Measurements from ENCODE around the gene ABCF2.

Gene ABCF2

GRCh38 chr7:151186640-151187408, 40.2 kb downstream of the ABCF2 start, which contains the start of gene ASB10:
Gene ASB10 (minus strand): TSS chr7:151187250. CDS start chr7:151187130, 120 bp downstream.
- Histone ChIP-seq H3K27ac (ENCODE audit: low read depth, low read length) (no peak within 1 kb of the TSS), H3K36me3 (ENCODE audit: control insufficient read depth in 1 of 2, insufficient read depth in 2 of 2, low read length in 2 of 2) (no peaks in the 10 kb centered on the region), H3K9ac (ENCODE audit: low read depth in 1 of 2, low read length in 2 of 2) (no peak within 1 kb of the TSS), H3K9me3 (ENCODE audit: control insufficient read depth in 1 of 2, low read length in 2 of 2) (no peaks in the 10 kb centered on the region), H3K4me1 (ENCODE audit: control insufficient read depth in 1 of 2, insufficient read depth in 2 of 2, low read length in 2 of 2) (no peaks in the 10 kb centered on the region), H3K4me3 (ENCODE audit: low read depth in 1 of 2, low read length in 2 of 2) (no peak within 1 kb of the TSS), H3K27me3 (ENCODE audit: control insufficient read depth in 1 of 2, insufficient read depth in 2 of 2, low read length in 2 of 2) (no peaks in the 10 kb centered on the region)

GRCh38 chr7:151185762-151186639, 41.0 kb downstream of the ABCF2 start:
- Histone ChIP-seq H3K36me3 (ENCODE audit: control insufficient read depth in 1 of 2, insufficient read depth in 2 of 2, low read length in 2 of 2) (no peaks in the 10 kb centered on the region), H3K27ac (ENCODE audit: low read depth, low read length) (no peak overlapping the region), H3K9me3 (ENCODE audit: control insufficient read depth in 1 of 2, low read length in 2 of 2) (no peaks in the 10 kb centered on the region), H3K27me3 (ENCODE audit: control insufficient read depth in 1 of 2, insufficient read depth in 2 of 2, low read length in 2 of 2) (no peaks in the 10 kb centered on the region), H3K4me3 (ENCODE audit: low read depth in 1 of 2, low read length in 2 of 2) (no peak overlapping the region), H3K9ac (ENCODE audit: low read depth in 1 of 2, low read length in 2 of 2) (no peak overlapping the region), H3K4me1 (ENCODE audit: control insufficient read depth in 1 of 2, insufficient read depth in 2 of 2, low read length in 2 of 2) (no peaks in the 10 kb centered on the region)

GRCh38 chr7:151181011-151181431, 46.0 kb downstream of the ABCF2 start:
- H3K27me3 ChIP-seq (ENCODE audit: control insufficient read depth in 1 of 2, insufficient read depth in 2 of 2, low read length in 2 of 2) = peaks cover under 1 to 10% of the 10 kb centered on the region in 2 donors
- no peaks in the 10 kb centered on the region for H3K4me1 ChIP-seq (ENCODE audit: control insufficient read depth in 1 of 2, insufficient read depth in 2 of 2, low read length in 2 of 2)
- H3K36me3 ChIP-seq (ENCODE audit: control insufficient read depth in 1 of 2, insufficient read depth in 2 of 2, low read length in 2 of 2) = no peaks in the 10 kb centered on the region
- no peak overlapping the region for H3K27ac ChIP-seq (ENCODE audit: low read depth, low read length)
- no peak overlapping the region for H3K9ac ChIP-seq (ENCODE audit: low read depth in 1 of 2, low read length in 2 of 2)
- no peak overlapping the region for H3K4me3 ChIP-seq (ENCODE audit: low read depth in 1 of 2, low read length in 2 of 2)
- H3K9me3 ChIP-seq (ENCODE audit: control insufficient read depth in 1 of 2, low read length in 2 of 2) = no peaks in the 10 kb centered on the region

- H3K9ac ChIP-seq (ENCODE audit: low read depth in 1 of 2, low read length in 2 of 2) = no peak overlapping the region
- no peak overlapping the region for H3K4me3 ChIP-seq (ENCODE audit: low read depth in 1 of 2, low read length in 2 of 2)
- H3K4me1 ChIP-seq (ENCODE audit: control insufficient read depth in 1 of 2, insufficient read depth in 2 of 2, low read length in 2 of 2) = no peaks in the 10 kb centered on the region
- no peaks in the 10 kb centered on the region for H3K9me3 ChIP-seq (ENCODE audit: control insufficient read depth in 1 of 2, low read length in 2 of 2)
- H3K27ac ChIP-seq (ENCODE audit: low read depth, low read length) = no peak overlapping the region
- H3K36me3 ChIP-seq (ENCODE audit: control insufficient read depth in 1 of 2, insufficient read depth in 2 of 2, low read length in 2 of 2) = no peaks in the 10 kb centered on the region
- H3K27me3 ChIP-seq (ENCODE audit: control insufficient read depth in 1 of 2, insufficient read depth in 2 of 2, low read length in 2 of 2) = peaks cover 3 to 14% of the 10 kb centered on the region in 2 donors
These were observed 47.1 kb downstream of the ABCF2 start for GRCh38 chr7:151179946-151180345.

GRCh38 chr7:151179287-151179860, 47.6 kb downstream of the ABCF2 start:
- H3K9me3 ChIP-seq (ENCODE audit: control insufficient read depth in 1 of 2, low read length in 2 of 2) = no peaks in the 10 kb centered on the region
- H3K36me3 ChIP-seq (ENCODE audit: control insufficient read depth in 1 of 2, insufficient read depth in 2 of 2, low read length in 2 of 2) = no peaks in the 10 kb centered on the region
- H3K4me1 ChIP-seq (ENCODE audit: control insufficient read depth in 1 of 2, insufficient read depth in 2 of 2, low read length in 2 of 2) = no peaks in the 10 kb centered on the region
- peaks cover 3 to 14% of the 10 kb centered on the region in 2 donors for H3K27me3 ChIP-seq (ENCODE audit: control insufficient read depth in 1 of 2, insufficient read depth in 2 of 2, low read length in 2 of 2)
- H3K4me3 ChIP-seq (ENCODE audit: low read depth in 1 of 2, low read length in 2 of 2) = no peak overlapping the region
- H3K27ac ChIP-seq (ENCODE audit: low read depth, low read length) = no peak overlapping the region
- no peak overlapping the region for H3K9ac ChIP-seq (ENCODE audit: low read depth in 1 of 2, low read length in 2 of 2)

GRCh38 chr7:151178831-151179230, 48.2 kb downstream of the ABCF2 start:
- H3K27me3 ChIP-seq (ENCODE audit: control insufficient read depth in 1 of 2, insufficient read depth in 2 of 2, low read length in 2 of 2) = peaks cover 3 to 14% of the 10 kb centered on the region in 2 donors

GRCh38 chr7:151178236-151178635, 48.8 kb downstream of the ABCF2 start:
- peaks cover 3 to 16% of the 10 kb centered on the region in 2 donors for H3K27me3 ChIP-seq (ENCODE audit: control insufficient read depth in 1 of 2, insufficient read depth in 2 of 2, low read length in 2 of 2)
- H3K9me3 ChIP-seq (ENCODE audit: control insufficient read depth in 1 of 2, low read length in 2 of 2) = no peaks in the 10 kb centered on the region
- H3K36me3 ChIP-seq (ENCODE audit: control insufficient read depth in 1 of 2, insufficient read depth in 2 of 2, low read length in 2 of 2) = no peaks in the 10 kb centered on the region
- no peak overlapping the region for H3K9ac ChIP-seq (ENCODE audit: low read depth in 1 of 2, low read length in 2 of 2)
- no peaks in the 10 kb centered on the region for H3K4me1 ChIP-seq (ENCODE audit: control insufficient read depth in 1 of 2, insufficient read depth in 2 of 2, low read length in 2 of 2)
- H3K27ac ChIP-seq (ENCODE audit: low read depth, low read length) = no peak overlapping the region
- H3K4me3 ChIP-seq (ENCODE audit: low read depth in 1 of 2, low read length in 2 of 2) = no peak overlapping the region

More at GRCh38 chr7:151178831-151179230, 48.2 kb downstream of the ABCF2 start:
- H3K36me3 ChIP-seq (ENCODE audit: control insufficient read depth in 1 of 2, insufficient read depth in 2 of 2, low read length in 2 of 2) = no peaks in the 10 kb centered on the region
- no peak overlapping the region for H3K4me3 ChIP-seq (ENCODE audit: low read depth in 1 of 2, low read length in 2 of 2)
- no peaks in the 10 kb centered on the region for H3K4me1 ChIP-seq (ENCODE audit: control insufficient read depth in 1 of 2, insufficient read depth in 2 of 2, low read length in 2 of 2)
- no peak overlapping the region for H3K27ac ChIP-seq (ENCODE audit: low read depth, low read length)
- no peak overlapping the region for H3K9ac ChIP-seq (ENCODE audit: low read depth in 1 of 2, low read length in 2 of 2)
- no peaks in the 10 kb centered on the region for H3K9me3 ChIP-seq (ENCODE audit: control insufficient read depth in 1 of 2, low read length in 2 of 2)

GRCh38 chr7:151177310-151177709, 49.7 kb downstream of the ABCF2 start:
- Histone ChIP-seq H3K4me1 (ENCODE audit: control insufficient read depth in 1 of 2, insufficient read depth in 2 of 2, low read length in 2 of 2) (no peaks in the 10 kb centered on the region), H3K4me3 (ENCODE audit: low read depth in 1 of 2, low read length in 2 of 2) (no peak overlapping the region), H3K27me3 (ENCODE audit: control insufficient read depth in 1 of 2, insufficient read depth in 2 of 2, low read length in 2 of 2) (peaks cover 9 to 23% of the 10 kb centered on the region in 2 donors), H3K27ac (ENCODE audit: low read depth, low read length) (no peak overlapping the region), H3K9ac (ENCODE audit: low read depth in 1 of 2, low read length in 2 of 2) (no peak overlapping the region), H3K36me3 (ENCODE audit: control insufficient read depth in 1 of 2, insufficient read depth in 2 of 2, low read length in 2 of 2) (no peaks in the 10 kb centered on the region), H3K9me3 (ENCODE audit: control insufficient read depth in 1 of 2, low read length in 2 of 2) (no peaks in the 10 kb centered on the region)

- no peaks in the 10 kb centered on the region for H3K9me3 ChIP-seq (ENCODE audit: control insufficient read depth in 1 of 2, low read length in 2 of 2)
- no peak overlapping the region for H3K9ac ChIP-seq (ENCODE audit: low read depth in 1 of 2, low read length in 2 of 2)
- no peaks in the 10 kb centered on the region for H3K36me3 ChIP-seq (ENCODE audit: control insufficient read depth in 1 of 2, insufficient read depth in 2 of 2, low read length in 2 of 2)
- no peak overlapping the region for H3K4me3 ChIP-seq (ENCODE audit: low read depth in 1 of 2, low read length in 2 of 2)
- H3K4me1 ChIP-seq (ENCODE audit: control insufficient read depth in 1 of 2, insufficient read depth in 2 of 2, low read length in 2 of 2) = no peaks in the 10 kb centered on the region
- H3K27ac ChIP-seq (ENCODE audit: low read depth, low read length) = no peak overlapping the region
- peaks cover 9 to 26% of the 10 kb centered on the region in 2 donors for H3K27me3 ChIP-seq (ENCODE audit: control insufficient read depth in 1 of 2, insufficient read depth in 2 of 2, low read length in 2 of 2)
These were observed 50.6 kb downstream of the ABCF2 start for GRCh38 chr7:151176401-151176800.

Data from duodenal mucosa (tissue), 2 donors.